GM12873 (cell line): Measurements from ENCODE around the gene KLF17.

Source experiments
- TF ChIP-seq, protein P1 (sequence below): IDR thresholded peaks from 2 replicates; pipeline ENCODE4 v1.5.1; 2012; ENCODE audit warnings: low read depth, mild to moderate bottlenecking, moderate library complexity, low read length, control low read depth; ENCODE audit not compliant: insufficient read depth; ENCODE audit errors: missing control alignments

Gene KLF17

DNA sequence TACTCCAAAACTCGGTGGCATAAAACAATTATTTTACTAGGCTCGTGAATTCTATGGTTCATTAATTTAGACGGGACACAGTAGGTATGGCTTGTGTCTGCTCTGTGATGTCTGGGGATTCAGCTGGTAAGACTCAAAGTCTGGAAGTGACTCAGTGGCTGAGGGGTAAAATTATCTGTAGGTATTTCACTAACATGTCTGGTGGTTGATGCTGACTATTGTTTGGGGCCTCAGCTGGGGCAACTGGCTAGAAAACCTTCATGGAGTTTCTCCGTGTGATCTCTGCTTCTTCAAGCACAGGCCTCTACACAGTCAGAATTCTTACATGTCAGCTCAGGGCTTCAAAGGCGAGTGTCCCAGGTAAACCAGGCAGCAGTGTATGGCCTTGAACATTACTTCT lies 41.2 kb upstream of the KLF17 start:
- TF ChIP-seq, protein P1, sequence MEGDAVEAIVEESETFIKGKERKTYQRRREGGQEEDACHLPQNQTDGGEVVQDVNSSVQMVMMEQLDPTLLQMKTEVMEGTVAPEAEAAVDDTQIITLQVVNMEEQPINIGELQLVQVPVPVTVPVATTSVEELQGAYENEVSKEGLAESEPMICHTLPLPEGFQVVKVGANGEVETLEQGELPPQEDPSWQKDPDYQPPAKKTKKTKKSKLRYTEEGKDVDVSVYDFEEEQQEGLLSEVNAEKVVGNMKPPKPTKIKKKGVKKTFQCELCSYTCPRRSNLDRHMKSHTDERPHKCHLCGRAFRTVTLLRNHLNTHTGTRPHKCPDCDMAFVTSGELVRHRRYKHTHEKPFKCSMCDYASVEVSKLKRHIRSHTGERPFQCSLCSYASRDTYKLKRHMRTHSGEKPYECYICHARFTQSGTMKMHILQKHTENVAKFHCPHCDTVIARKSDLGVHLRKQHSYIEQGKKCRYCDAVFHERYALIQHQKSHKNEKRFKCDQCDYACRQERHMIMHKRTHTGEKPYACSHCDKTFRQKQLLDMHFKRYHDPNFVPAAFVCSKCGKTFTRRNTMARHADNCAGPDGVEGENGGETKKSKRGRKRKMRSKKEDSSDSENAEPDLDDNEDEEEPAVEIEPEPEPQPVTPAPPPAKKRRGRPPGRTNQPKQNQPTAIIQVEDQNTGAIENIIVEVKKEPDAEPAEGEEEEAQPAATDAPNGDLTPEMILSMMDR: no peak

DNA sequence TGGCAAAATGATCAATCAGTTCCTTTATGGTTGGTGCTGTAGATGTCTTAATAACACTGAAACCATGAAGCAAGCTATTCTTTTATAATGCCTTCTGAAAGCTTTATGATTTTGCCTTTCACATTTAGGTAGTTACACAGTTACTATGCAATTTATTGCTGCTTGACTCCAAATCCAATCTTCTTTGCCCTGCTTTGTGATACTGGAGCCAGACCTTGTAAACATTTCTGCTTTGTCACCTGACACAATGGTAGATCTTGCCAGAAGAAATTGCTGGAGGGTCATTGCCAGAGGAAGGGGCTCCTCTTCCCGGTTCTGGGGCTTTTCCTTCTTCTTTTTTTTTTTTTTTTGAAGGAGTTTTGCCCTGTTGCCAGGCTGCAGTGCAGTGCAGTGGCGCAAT lies 40.5 kb upstream of the KLF17 start:
- TF ChIP-seq, protein P1: no peak

DNA sequence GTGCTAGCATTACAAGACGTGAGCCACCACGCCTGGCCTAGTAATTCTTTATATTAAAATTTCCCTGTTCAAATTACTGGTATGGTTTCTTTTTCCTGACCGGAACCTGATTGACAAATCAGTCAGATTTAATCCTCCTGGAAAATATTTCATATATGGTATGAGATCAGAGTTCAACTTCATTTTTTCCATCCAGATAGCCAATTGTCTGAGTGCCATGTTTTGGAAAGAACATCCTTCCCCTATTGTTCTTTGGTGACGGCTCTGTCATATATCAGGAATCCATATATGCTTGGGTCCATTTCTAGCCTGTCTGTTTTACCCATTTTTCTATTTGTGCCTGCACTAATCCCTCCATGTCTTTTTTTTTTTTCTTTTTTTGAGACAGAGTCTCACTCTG lies 39.1 kb upstream of the KLF17 start:
- TF ChIP-seq, protein P1: no peak

DNA sequence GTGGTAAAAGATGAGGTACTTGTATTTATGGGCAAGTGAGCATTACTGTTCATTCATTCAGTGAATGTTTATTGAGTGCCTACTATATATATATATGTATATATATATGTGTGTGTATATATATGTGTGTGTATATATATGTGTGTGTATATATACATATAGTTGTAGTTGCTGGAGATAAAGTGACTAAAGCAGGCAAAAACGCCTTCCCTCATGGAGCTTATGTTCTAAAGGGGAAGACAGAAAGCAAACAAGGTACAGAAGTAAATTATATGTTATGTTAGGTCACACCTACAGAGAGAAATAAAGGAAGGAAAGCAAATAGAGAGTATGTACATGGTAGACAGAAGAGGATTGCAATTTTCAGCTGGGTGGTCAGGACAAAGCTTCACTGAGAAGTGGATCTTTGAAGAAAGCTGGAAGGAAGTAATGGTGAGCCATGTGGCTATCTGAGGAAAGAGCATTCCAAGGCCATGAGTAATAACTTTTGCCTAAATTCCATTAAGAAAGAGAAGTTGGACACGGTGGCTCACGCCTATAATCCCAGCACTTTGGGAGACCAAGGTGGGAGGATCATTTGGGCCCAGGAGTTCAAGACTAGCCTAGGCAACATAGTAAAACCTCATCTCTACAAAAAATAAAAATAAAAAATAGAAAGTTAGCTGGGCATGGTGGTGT lies 33.5 kb upstream of the KLF17 start:
- TF ChIP-seq, protein P1: no peak

DNA sequence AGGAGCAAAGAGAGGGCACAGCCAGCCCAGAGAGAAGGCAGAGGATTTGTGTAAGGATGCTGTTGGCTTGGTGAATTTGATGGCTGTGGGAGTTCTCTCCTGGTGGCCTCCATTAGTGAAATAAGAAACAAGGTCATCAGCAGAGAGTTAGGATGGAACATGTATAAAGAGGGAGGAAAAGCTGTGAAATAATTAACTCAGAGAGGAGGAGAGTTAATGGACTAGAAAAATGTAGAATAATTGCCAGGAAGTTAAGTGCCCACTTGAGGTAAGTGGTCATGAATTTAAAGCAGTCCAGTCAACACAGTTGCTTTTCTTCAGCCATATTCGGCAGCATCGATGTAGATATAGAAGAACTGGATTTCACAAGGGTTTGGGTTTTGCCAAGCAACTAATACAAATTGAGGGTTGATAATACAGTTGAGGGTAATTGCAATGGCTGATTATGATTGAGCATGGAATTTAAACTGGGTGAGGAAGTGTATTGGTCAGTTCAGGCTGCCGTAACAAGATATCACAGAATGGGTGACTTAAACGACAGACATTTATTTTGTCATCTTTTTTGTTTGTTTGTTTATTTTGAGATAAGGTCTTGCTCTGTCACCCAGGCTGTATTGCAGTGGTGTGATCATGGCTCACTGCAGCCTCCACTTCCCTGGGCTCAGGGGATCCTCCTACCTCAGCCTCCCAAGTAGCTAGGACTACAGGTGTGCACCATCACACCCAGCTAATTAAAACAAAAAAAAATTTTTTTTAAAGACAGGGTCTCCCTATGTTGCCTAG lies 31.7 kb upstream of the KLF17 start:
- TF ChIP-seq, protein P1: no peak

DNA sequence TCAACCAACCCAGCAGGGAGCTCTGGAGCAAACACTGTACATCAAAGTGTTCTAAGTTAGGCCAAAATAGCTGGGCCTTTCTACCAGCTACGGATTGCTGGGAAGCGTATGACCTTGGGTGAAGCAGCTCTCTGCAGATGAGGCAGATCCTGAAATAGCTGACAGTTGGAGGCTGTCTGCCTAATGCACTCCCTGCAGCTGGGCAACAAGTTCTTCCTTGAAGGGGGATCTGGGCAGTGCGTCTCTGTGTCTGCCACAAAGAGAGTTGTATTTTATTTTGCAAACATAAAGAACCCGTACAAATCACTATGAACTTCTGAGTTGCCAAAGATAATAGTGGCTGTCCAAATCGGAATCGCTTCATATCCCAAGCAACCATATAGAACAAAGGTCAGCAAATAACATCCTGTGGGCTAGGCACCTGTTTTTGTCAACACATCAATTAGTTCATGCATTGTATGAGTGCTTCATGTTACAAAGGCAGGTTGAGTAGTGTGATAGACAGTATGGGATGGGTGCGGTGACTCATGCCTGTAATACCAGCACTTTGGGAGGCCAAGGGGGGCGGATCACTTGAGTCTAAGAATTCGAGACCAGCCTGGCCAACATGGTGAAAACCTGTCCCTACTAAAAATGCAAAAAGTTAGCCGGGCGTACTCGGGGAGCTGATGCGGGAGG lies 29.1 kb upstream of the KLF17 start:
- TF ChIP-seq, protein P1: no peak

DNA sequence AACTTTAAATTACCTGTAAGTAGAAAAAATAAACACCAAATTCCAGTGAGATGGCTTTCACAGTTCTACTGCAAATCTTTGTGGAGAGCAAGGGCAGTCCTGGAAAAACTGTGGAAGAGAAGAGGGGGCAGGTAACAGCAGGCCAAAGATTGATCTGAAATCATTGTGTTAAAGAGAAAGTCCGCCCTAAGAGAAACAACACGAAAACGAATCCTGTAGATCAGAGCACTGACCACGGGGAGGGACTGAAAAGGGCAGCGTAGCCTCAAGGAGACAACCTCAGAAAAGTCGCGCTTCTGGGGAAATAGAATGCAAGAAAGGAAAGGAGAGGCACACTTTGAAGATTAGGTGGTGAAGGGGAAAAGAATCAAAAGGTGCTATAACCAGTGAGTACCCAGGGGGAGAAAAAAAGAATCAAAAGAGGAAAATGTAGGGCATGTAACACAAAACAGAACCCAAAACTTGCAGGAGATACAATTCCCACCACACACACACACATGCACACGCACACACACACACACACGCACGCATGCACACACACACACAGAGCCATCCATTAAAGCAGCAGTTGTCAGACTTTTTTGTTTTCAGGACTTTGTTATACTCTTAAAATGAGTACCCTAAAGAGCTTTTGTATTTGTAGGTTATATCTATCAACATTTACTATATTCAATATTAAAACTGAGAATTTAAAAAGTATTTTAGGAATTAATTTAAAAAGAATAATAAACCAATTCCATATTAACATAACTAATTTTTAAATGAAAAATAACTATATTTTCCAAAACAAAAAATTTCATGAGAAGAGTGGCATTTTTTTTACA lies 28.0 kb upstream of the KLF17 start:
- TF ChIP-seq, protein P1: no peak
